Gastrocnemius medialis (tissue), 4 donors: ENCODE data around the gene FFAR1.

Source experiments
- CTCF ChIP-seq, 5 experiments: fragments of 450-650 bp in 3 of 5; fragments of 200-600 bp in 2 of 5; sonication (generic) in 2 of 5; IDR thresholded peaks in 4 of 5; conservative IDR thresholded peaks in 1 of 5; 1 replicate in 4 of 5; 2 replicates in 1 of 5; pipeline ENCODE4 v1.5.1; 2016 to 2019; ENCODE audit warnings: antibody characterized with exemption in 5 of 5, mild to moderate bottlenecking in 3 of 5, moderate library complexity in 3 of 5
- POLR2A ChIP-seq, 2 donors: fragments of 450-650 bp; IDR thresholded peaks; one replicate each; pipeline ENCODE4 v1.6.1; 2017; ENCODE audit warnings: antibody characterized with exemption in 2 of 2, mild to moderate bottlenecking in 2 of 2, moderate library complexity in 2 of 2

GRCh38 chr19:35349614-35350521 lies 2.2 kb downstream of the FFAR1 start:
- TF ChIP-seq POLR2A (IDR thresholded peaks at IDR 0.05) (no peak), CTCF (IDR thresholded peaks at IDR 0.05 in 4 of 5, conservative IDR thresholded peaks at IDR 0.05 in 1 of 5) (no peak)
